T-helper 1 cell treated with Interleukin-12 subunit alpha and Interleukin-12 subunit beta and Interleukin-4 antibody, amounts not matched to agents 30 μg/mL and 1 μg/mL, for 36 hours (primary cell): Measurements from ENCODE around the gene CORO1A.
A peak's percentile ranks its signal among the peaks of the same experiment; 100 is the strongest.
"Not testable (repeated sequence)": the region's sequence is repeated elsewhere in the genome, so short reads cannot be mapped to it uniquely, and the experiment has no call there.

ENCODE experiments used
- H3K27ac Mint-ChIP-seq: one replicate; pipeline ENCODE4 v1.8.0; 2021; ENCODE audit warnings: mild to moderate bottlenecking, mixed read lengths
- H3K27me3 Mint-ChIP-seq: one replicate; pipeline ENCODE4 v1.8.0; 2021; ENCODE audit warnings: low read depth, mixed read lengths
- H3K36me3 Mint-ChIP-seq: one replicate; pipeline ENCODE4 v1.8.0; 2021; ENCODE audit warnings: low read depth, mixed read lengths
- H3K4me1 Mint-ChIP-seq: one replicate; pipeline ENCODE4 v1.8.0; 2021; ENCODE audit warnings: low read depth, mixed read lengths
- H3K4me3 Mint-ChIP-seq: one replicate; pipeline ENCODE4 v1.8.0; 2021; ENCODE audit warnings: mild to moderate bottlenecking, moderate library complexity, mixed read lengths
- H3K9me3 Mint-ChIP-seq: one replicate; pipeline ENCODE4 v1.8.0; 2021; ENCODE audit warnings: mixed read lengths

Gene CORO1A

DNA sequence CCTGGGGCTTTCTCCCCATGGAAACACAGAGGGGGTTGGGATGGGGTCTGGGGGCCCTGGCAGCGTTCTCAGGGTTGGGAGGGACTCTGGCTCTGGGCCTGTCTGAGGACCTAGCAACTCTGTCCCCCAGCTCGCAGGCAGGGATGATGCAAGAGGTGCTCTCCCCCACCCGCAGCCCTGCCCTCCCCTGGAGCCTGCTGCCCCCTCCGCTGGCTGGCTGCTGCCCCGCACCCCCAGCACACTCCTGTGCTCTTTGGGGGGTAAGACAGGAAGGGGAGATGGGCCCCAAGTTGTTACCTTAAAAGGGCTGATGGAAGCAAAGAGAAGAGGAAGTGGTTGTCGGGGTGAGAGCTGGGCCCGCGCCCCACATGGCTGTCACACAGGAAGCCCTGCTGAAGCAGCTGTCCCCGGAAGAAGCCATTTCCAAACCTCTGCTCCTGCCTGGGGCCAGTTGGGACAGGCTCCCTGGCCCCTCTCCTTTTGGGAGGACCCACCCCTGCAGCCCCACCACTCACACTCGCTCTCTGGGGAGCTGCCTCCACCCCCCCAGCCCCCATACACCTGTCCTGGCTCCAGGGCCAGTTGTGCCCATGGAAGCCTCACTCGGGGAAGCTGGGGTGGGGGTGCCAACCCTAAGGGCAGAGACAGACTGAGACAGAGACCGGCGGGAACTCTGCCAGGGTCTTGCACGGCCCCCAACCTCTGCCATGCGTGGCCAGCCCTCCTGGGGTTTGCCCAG is 2.5 kb downstream of the CORO1A start:
- H3K4me1 Mint-ChIP-seq: peaks cover 27% of the 10 kb centered on the region
- H3K27me3 Mint-ChIP-seq: no peaks in the 10 kb centered on the region
- peak overlapping the region; percentile 98 for H3K27ac Mint-ChIP-seq
- peaks cover 38% of the 10 kb centered on the region for H3K36me3 Mint-ChIP-seq
- no peaks in the 10 kb centered on the region for H3K9me3 Mint-ChIP-seq
- H3K4me3 Mint-ChIP-seq: peak overlapping the region; percentile 100

DNA sequence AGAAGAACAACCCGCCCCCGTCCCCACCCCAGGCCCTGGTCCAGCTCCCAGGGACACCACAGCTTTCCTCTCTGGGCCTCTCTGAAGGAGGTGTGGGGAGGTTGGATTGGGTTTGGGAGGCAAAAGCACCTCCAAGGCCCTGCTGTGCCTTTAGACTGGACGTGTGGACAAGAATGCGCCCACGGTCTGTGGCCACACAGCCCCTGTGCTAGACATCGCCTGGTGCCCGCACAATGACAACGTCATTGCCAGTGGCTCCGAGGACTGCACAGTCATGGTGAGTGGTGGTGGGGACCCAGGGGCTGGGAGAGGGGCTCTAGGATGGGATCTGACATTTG is 3.0 kb downstream of the CORO1A start:
- H3K27me3 Mint-ChIP-seq: no peaks in the 10 kb centered on the region
- H3K4me1 Mint-ChIP-seq: peaks cover 27% of the 10 kb centered on the region
- H3K36me3 Mint-ChIP-seq: peaks cover 38% of the 10 kb centered on the region
- H3K4me3 Mint-ChIP-seq: peak overlapping the region; percentile 100
- H3K9me3 Mint-ChIP-seq: no peaks in the 10 kb centered on the region
- H3K27ac Mint-ChIP-seq: peak overlapping the region; percentile 98

DNA sequence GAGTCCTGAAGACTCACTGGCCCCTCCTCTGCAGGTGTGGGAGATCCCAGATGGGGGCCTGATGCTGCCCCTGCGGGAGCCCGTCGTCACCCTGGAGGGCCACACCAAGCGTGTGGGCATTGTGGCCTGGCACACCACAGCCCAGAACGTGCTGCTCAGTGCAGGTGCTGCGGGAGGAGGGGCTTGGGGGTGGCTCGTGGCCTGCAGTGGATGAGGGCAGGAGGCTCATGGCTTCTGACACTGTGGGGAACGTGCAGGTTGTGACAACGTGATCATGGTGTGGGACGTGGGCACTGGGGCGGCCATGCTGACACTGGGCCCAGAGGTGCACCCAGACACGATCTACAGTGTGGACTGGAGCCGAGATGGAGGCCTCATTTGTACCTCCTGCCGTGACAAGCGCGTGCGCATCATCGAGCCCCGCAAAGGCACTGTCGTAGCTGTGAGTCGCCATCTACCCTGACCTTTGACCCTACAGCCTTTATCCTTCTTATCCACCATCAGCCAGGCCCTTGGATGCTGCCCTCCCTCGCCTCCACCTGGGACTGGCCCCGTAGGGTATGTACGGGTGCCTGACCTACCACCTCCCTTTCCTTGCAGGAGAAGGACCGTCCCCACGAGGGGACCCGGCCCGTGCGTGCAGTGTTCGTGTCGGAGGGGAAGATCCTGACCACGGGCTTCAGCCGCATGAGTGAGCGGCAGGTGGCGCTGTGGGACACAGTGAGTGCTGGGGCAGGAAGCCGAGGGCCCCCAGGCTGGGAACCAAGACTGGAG is 3.6 kb downstream of the CORO1A start:
- H3K9me3 Mint-ChIP-seq: no peaks in the 10 kb centered on the region
- H3K4me3 Mint-ChIP-seq: peak overlapping the region; percentile 100
- peaks cover 38% of the 10 kb centered on the region for H3K36me3 Mint-ChIP-seq
- H3K27ac Mint-ChIP-seq: peak overlapping the region; percentile 98
- no peaks in the 10 kb centered on the region for H3K27me3 Mint-ChIP-seq
- peaks cover 26% of the 10 kb centered on the region for H3K4me1 Mint-ChIP-seq

DNA sequence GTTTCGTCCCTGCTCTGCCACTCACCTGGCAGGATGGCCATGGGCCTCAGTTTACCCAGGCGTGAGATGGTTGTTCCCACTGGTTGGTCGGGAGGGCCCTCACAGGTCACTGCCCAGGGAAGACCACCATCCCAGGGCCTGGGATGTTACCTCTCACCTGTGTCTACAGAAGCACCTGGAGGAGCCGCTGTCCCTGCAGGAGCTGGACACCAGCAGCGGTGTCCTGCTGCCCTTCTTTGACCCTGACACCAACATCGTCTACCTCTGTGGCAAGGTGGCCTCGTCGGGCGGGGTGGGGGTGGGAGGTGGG is 4.1 kb downstream of the CORO1A start:
- Mint-ChIP-seq H3K36me3 (peaks cover 38% of the 10 kb centered on the region), H3K9me3 (no peaks in the 10 kb centered on the region), H3K4me1 (peaks cover 20% of the 10 kb centered on the region), H3K4me3 (peak overlapping the region; percentile 100), H3K27me3 (no peaks in the 10 kb centered on the region), H3K27ac (peak overlapping the region; percentile 98)

DNA sequence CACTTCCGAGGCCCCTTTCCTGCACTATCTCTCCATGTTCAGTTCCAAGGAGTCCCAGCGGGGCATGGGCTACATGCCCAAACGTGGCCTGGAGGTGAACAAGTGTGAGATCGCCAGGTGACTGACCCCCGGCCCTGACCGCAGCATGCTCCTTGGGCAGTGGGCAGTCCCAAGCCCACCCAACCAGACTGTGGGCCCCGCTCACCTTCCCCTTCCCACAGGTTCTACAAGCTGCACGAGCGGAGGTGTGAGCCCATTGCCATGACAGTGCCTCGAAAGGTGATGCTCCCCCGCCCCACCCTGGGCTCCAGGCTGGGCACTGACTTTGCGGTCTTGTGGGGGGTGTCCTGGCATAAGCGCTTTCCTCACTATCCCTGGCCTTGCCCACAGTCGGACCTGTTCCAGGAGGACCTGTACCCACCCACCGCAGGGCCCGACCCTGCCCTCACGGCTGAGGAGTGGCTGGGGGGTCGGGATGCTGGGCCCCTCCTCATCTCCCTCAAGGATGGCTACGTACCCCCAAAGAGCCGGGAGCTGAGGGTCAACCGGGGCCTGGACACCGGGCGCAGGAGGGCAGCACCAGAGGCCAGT is 4.7 kb downstream of the CORO1A start:
- Mint-ChIP-seq H3K36me3 (peaks cover 38% of the 10 kb centered on the region), H3K4me3 (peak overlapping the region; percentile 19), H3K4me1 (peaks cover 17% of the 10 kb centered on the region), H3K27ac (no peak overlapping the region), H3K27me3 (no peaks in the 10 kb centered on the region), H3K9me3 (no peaks in the 10 kb centered on the region)

DNA sequence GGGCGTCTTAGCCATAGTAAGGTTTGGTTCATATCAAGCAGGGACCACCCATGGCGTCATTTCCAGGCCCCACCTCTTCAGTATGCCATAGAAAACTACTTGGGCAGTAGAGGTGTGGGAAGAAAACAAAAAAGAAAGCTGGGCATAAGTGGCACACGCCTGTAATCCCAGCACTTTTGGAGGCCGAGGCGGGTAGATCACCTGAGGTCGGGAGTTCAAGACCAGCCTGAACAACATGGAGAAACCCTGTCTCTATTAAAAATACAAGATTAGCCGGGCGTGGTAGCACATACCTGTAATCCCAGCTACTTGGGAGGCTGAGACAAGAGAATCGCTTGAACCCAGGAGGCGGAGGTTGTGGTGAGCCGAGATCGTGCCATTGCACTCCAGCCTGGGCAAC is 7.8 kb downstream of the CORO1A start:
- H3K4me3 Mint-ChIP-seq, H3K9me3 Mint-ChIP-seq, H3K27ac Mint-ChIP-seq, H3K27me3 Mint-ChIP-seq: not testable (repeated sequence)
- H3K4me1 Mint-ChIP-seq: peaks cover 13% of the 10 kb centered on the region
- H3K36me3 Mint-ChIP-seq: peaks cover 17% of the 10 kb centered on the region

DNA sequence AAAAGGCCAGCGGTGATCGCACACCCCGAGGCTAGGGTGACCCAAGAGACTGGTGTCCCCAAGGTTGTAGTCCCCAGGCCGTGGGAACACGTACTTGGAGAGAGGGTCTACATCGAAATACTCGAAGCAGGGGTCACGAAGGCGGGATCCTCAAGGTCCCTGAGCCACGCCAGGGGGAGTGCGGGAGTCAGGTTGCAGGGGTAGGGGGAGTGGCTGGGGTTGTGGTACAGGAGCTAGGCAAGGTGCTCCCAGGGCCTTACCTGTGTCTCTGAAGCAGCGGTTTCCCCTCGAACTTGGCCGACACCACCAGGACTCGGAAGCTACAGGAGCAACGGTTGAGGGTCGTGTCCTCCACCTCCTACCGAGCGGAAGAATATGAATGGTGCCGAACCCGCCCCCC is 9.7 kb downstream of the CORO1A start:
- not testable (repeated sequence) for H3K4me3 Mint-ChIP-seq, H3K27me3 Mint-ChIP-seq, H3K9me3 Mint-ChIP-seq, H3K36me3 Mint-ChIP-seq, H3K27ac Mint-ChIP-seq, H3K4me1 Mint-ChIP-seq

DNA sequence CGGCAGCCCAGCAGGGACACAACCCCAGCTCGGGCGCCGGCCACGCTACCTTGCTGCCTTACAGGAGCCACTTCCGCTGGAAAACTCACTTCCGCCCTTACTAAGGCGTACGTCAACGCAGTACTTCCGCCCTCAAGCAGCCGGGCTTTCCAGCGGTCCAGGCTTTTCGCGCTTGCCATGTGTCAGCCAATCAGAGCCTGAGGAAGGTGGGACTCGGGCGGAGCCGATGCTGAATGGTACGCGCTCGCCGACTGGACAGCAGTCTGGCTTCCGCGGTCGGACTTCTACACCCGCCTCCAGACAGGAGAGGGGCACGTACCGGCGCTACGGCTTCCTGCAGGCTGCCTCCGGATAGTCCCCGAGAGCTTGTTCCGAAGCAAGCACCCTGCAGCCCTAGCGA is 10.2 kb downstream of the CORO1A start, which contains the start of the genes BOLA2B and SLX1A:
TSS of gene BOLA2B (minus strand) at position 52 of the 400 bp plus-strand sequence. CDS start 71 bp downstream, outside the sequence.
TSS of gene SLX1A (plus strand) at position 261 of the 400 bp plus-strand sequence. CDS start 210 bp downstream, outside the sequence.
- H3K36me3 Mint-ChIP-seq, H3K4me1 Mint-ChIP-seq, H3K4me3 Mint-ChIP-seq, H3K27me3 Mint-ChIP-seq, H3K27ac Mint-ChIP-seq, H3K9me3 Mint-ChIP-seq: not testable (repeated sequence)

DNA sequence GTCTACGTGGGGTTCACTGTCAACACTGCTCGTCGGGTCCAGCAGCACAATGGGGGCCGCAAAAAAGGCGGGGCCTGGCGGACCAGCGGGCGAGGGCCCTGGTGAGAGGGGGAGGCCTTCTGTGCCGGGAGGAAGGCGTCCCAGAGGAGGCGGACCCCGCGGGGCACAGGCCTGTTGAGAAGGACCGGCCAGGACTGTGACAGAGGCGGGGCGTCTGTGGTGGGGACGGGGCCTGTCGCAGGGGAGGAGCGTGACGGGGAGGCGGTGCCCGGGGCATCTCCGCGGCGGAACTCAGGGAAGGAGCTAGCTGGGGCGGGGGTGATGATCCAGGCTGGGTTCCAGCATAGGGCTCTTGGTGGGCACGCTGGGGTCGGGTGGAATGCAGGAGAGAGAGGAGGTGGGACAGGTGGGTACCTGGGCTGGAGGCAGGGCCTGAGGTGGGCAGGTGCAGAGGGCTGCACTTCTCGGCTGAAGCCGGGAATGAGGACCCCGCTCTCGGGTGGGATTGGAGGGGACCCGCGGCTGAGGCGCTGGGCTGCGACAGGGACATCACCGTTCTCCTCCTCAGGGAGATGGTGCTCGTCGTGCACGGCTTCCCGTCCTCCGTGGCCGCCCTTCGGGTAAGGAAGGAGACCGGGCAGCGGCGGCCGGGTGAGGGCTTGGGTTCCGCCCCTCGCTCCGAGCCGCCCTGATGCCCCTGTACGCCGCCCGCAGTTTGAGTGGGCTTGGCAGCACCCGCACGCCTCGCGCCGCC is 10.9 kb downstream of the CORO1A start:
- H3K27ac Mint-ChIP-seq, H3K36me3 Mint-ChIP-seq, H3K4me3 Mint-ChIP-seq, H3K4me1 Mint-ChIP-seq, H3K27me3 Mint-ChIP-seq, H3K9me3 Mint-ChIP-seq: not testable (repeated sequence)

DNA sequence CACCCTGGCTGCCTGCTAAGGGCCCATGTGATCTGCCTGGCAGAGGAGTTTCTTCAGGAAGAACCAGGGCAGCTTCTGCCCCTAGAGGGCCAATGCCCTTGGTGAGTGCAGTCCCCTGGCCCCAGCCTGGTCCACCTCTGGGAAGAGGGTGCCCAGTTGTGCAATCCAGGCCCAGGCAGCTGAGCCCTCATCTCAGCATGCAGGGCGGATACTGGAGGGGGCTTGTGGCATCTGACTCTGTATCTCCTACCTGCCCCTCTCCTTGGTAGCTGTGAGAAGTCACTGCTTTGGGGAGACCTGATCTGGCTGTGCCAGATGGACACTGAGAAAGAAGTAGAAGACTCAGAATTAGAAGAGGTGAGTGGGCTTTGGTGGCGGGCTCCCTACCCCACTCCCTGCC is 13.6 kb downstream of the CORO1A start:
- H3K27me3 Mint-ChIP-seq, H3K36me3 Mint-ChIP-seq, H3K4me1 Mint-ChIP-seq, H3K9me3 Mint-ChIP-seq, H3K27ac Mint-ChIP-seq, H3K4me3 Mint-ChIP-seq: not testable (repeated sequence)

DNA sequence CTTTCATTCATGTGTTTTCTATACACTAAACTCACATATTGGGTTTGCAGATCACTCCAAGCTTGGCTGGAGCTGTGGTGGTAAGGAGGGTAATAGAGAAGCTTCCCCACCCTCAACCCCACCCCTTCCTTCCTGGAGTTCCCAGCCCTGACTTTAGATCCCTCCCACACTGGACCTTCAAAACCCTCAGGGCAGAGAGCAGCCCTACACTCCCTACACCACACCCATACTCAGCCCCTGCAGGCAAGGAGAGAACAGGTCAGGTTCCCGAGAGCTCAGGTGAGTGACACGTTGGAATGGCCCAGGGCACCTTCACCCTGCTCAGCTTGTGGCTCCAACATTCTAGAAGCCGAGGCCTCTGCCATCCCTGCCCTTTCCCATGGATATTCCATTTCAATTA is 15.6 kb downstream of the CORO1A start, which contains the start of gene SULT1A3:
TSS of gene SULT1A3 (plus strand) at position 207 of the 400 bp plus-strand sequence. CDS start 1,474 bp downstream, outside the sequence.
- H3K27ac Mint-ChIP-seq, H3K36me3 Mint-ChIP-seq, H3K27me3 Mint-ChIP-seq, H3K9me3 Mint-ChIP-seq, H3K4me1 Mint-ChIP-seq, H3K4me3 Mint-ChIP-seq: not testable (repeated sequence)

DNA sequence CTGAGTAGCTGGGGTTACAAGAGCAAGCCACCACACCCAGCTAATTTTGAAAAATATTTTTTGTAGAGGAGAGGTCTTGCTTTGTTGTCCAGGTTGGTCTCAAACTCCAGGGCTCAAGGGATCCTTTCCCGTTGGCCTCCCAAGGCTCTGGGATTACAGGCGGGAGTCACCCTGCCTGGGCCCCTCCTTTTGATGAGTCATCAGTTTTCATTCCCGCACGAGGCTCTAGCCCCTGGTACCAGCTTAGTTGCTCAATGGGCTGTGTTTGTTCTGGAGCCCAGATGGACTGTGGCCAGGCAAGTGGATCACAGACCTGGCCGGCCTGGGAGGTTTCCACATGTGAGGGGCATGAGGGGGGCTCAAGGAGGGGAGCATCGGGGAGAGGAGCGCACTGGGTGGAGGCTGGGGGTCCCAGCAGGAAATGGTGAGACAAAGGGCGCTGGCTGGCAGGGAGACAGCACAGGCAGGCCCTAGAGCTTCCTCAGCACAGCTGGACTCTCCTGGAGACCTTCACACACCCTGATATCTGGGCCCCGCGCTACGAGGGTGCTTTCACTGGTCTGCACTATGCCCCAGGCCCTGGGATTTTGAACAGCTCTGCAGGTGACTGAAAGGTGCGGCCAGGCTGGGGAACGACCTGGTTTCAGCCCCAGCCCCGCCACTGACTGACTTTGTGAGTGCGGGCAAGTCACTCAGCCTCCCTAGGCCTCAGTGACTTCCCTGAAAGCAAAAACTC is 16.4 kb downstream of the CORO1A start:
- not testable (repeated sequence) for H3K36me3 Mint-ChIP-seq, H3K27me3 Mint-ChIP-seq, H3K27ac Mint-ChIP-seq, H3K4me1 Mint-ChIP-seq, H3K4me3 Mint-ChIP-seq, H3K9me3 Mint-ChIP-seq

DNA sequence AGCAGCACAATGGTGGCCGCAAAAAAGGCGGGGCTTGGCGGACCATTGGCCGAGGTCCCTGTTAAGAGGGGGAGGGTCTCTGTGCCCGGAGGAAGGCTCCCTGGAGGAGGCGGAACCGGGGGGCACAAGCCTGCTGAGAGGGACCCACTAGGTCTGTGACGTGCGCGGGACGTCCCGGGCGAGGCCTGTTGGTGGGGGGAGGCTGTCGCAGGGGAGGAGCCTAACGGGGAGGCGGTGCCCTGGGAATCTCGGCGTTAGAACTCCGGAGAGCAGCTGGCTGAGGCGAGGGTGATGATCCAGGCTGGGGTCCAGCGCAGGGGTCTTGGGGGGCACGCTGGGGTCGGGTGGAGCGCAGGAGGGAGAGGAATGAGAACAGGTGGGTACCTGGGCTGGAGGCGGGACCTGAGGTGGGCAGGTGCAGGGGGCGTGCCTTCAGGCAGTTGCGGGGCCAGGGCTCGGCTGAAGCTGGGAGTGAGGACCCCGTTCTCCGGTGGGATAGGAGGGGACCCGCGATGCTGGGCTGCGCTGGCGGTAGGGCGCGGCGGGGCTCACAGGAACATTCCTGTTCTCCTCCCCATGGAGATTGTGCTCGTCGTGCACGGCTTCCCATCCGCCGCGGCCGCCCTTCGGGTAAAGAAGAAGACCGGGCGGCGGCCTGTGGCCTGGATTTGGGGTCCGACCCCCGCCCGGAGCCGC is 22.3 kb downstream of the CORO1A start:
- not testable (repeated sequence) for H3K9me3 Mint-ChIP-seq, H3K4me3 Mint-ChIP-seq, H3K36me3 Mint-ChIP-seq, H3K27ac Mint-ChIP-seq, H3K4me1 Mint-ChIP-seq, H3K27me3 Mint-ChIP-seq

DNA sequence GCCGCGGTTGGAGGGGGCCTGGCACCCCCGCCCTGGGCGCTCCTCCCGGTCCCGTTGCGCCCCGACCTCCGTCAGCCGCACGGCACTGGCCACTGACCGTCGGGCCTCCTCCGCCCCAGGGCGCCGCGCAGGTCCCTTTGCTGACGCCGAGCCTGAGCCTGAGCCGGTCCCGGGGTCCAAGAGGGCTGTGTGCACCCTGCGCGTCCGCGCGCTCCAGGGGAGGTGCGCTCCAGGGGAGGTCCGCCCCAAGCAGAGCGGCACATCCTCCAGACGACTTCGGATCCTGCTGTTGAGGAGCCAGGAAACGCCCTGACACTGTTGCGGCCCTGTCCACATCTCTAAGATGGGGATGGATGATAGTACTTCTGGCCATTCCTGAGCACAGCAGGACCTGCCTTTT is 22.9 kb downstream of the CORO1A start:
- H3K4me1 Mint-ChIP-seq, H3K27me3 Mint-ChIP-seq, H3K9me3 Mint-ChIP-seq, H3K36me3 Mint-ChIP-seq, H3K4me3 Mint-ChIP-seq, H3K27ac Mint-ChIP-seq: not testable (repeated sequence)
